Vagina (tissue), 2 donors: ENCODE measurements around the gene LSM3.

Experiments used
- CTCF ChIP-seq, 3 experiments: fragments of 450-650 bp in 2 of 3; fragments of 200-600 bp in 1 of 3; sonication (generic) in 1 of 3; IDR thresholded peaks; one replicate each; pipeline ENCODE4 v1.5.1; 2017 to 2019; ENCODE audit warnings: antibody characterized with exemption in 3 of 3, mild to moderate bottlenecking in 2 of 3, moderate library complexity in 2 of 3
- POLR2A ChIP-seq, 2 donors: fragments of 450-650 bp; IDR thresholded peaks; one replicate each; pipeline ENCODE4 v1.6.1; 2017; ENCODE audit warnings: antibody characterized with exemption in 2 of 2, mild to moderate bottlenecking in 2 of 2, moderate library complexity in 2 of 2
- POLR2AphosphoS5 ChIP-seq, 2 donors: sonication (generic); formaldehyde crosslinking; IDR thresholded peaks; one replicate each; pipeline ENCODE4 v1.9.0; 2017; ENCODE audit warnings: antibody characterized with exemption in 2 of 2, mild to moderate bottlenecking in 2 of 2, low read depth in 1 of 2; ENCODE audit not compliant: insufficient read depth in 1 of 2

- TF ChIP-seq CTCF (IDR thresholded peaks at IDR 0.05): no peak
- no peak for TF ChIP-seq POLR2A (IDR thresholded peaks at IDR 0.05)
- no peak for TF ChIP-seq POLR2AphosphoS5 (IDR thresholded peaks at IDR 0.05; ENCODE audit: insufficient read depth in 1 of 2, low read depth in 1 of 2)
These were observed 8.0 kb upstream of the LSM3 start for GRCh38 chr3:14170531-14171159.
